ENCODE measurements around the gene GNLY. TPM values are rescaled to one million over a fixed set of nuclear protein-coding genes. Genes with fewer than 3 reads are reported as not detected.

Gene GNLY
- total and polyA plus RNA-seq, 9 donors = 0.46 to 10.8 (median 1.1) TPM

GRCh38 chr2:85663594-85664565 is 30.3 kb upstream of the GNLY start:
- Histone ChIP-seq H3K4me1 (ENCODE audit: insufficient read depth) (peaks cover 5% of the 10 kb centered on the region), H3K4me3 (no peak overlapping the region), H3K27me3 (no peaks in the 10 kb centered on the region), H3K9me3 (no peaks in the 10 kb centered on the region), H3K27ac (no peak overlapping the region), H3K36me3 (no peaks in the 10 kb centered on the region)
- DNase-seq = no peak
- intact Hi-C loops (cut with DNase I) = no loop called here
- TF ChIP-seq EP300 (IDR thresholded peaks at IDR 0.05) = no peak
- TF ChIP-seq CTCF (IDR thresholded peaks at IDR 0.05) = no peak
- TF ChIP-seq POLR2A (IDR thresholded peaks at IDR 0.05) = no peak
- 92 to 97% (median 96%) methylated on average over 20 to 23 of the region's 23 CpGs for WGBS, 3 donors

GRCh38 chr2:85665264-85665937 is 28.8 kb upstream of the GNLY start:
- intact Hi-C loops (cut with DNase I) = no loop called here
- TF ChIP-seq CTCF (IDR thresholded peaks at IDR 0.05) = no peak
- no peak for TF ChIP-seq POLR2A (IDR thresholded peaks at IDR 0.05)
- no peak for TF ChIP-seq EP300 (IDR thresholded peaks at IDR 0.05)
- H3K4me1 ChIP-seq (ENCODE audit: insufficient read depth) = peaks cover 5% of the 10 kb centered on the region
- H3K27me3 ChIP-seq = no peaks in the 10 kb centered on the region
- H3K9me3 ChIP-seq = no peaks in the 10 kb centered on the region
- H3K36me3 ChIP-seq = no peaks in the 10 kb centered on the region
- WGBS, 3 donors = 84 to 89% (median 87%) methylated on average over 10 to 11 of the region's 11 CpGs
- DNase-seq = no peak
- no peak overlapping the region for H3K4me3 ChIP-seq
- no peak overlapping the region for H3K27ac ChIP-seq

- H3K4me3 ChIP-seq = no peak overlapping the region
- H3K27me3 ChIP-seq = no peaks in the 10 kb centered on the region
- H3K9me3 ChIP-seq = no peaks in the 10 kb centered on the region
- DNase-seq = no peak
- no peaks in the 10 kb centered on the region for H3K36me3 ChIP-seq
- no peak overlapping the region for H3K27ac ChIP-seq
- H3K4me1 ChIP-seq (ENCODE audit: insufficient read depth) = peaks cover 5% of the 10 kb centered on the region
- intact Hi-C loops (cut with DNase I) = no loop called here
- WGBS, 3 donors = 89 to 93% (median 91%) methylated on average over 6 of the region's 6 CpGs
- TF ChIP-seq POLR2A (IDR thresholded peaks at IDR 0.05) = no peak
- TF ChIP-seq EP300 (IDR thresholded peaks at IDR 0.05) = no peak
- no peak for TF ChIP-seq CTCF (IDR thresholded peaks at IDR 0.05)
These were observed 28.1 kb upstream of the GNLY start for GRCh38 chr2:85666016-85666415.

- no peak for DNase-seq
- H3K9me3 ChIP-seq = no peaks in the 10 kb centered on the region
- H3K36me3 ChIP-seq = no peaks in the 10 kb centered on the region
- intact Hi-C loops (cut with DNase I) = no loop called here
- WGBS, 3 donors = 81 to 89% (median 82%) methylated on average over 11 of the region's 11 CpGs
- TF ChIP-seq CTCF (IDR thresholded peaks at IDR 0.05) (no peak), EP300 (IDR thresholded peaks at IDR 0.05) (no peak), POLR2A (IDR thresholded peaks at IDR 0.05) (no peak)
- no peak overlapping the region for H3K27ac ChIP-seq
- H3K4me3 ChIP-seq = no peak overlapping the region
- peaks cover 5% of the 10 kb centered on the region for H3K4me1 ChIP-seq (ENCODE audit: insufficient read depth)
- no peaks in the 10 kb centered on the region for H3K27me3 ChIP-seq
These were observed 27.5 kb upstream of the GNLY start for GRCh38 chr2:85666435-85667316.
